ENCODE results near the gene TIPARP.

The TIPARP gene

DNA sequence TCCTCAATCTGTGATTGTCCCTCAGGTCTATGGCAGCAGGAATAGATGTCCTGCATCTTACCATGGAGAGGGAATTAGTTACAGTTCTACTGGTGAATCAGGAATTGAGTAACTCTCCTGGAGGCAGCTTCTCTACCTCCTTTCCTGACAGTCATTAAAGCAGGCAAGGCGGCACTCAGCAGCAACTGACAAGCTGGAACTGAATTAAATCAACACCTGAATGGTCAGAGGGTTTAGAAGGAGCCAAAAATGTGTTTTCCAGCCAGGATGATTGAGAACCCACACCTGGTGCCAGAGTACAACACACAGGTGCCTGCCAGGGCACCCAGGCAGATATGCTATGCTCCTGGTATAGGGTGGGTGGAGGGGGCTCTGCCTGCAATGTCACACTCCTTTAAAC is 43.1 kb upstream of the TIPARP start:
- TF ChIP-seq, protein P1, sequence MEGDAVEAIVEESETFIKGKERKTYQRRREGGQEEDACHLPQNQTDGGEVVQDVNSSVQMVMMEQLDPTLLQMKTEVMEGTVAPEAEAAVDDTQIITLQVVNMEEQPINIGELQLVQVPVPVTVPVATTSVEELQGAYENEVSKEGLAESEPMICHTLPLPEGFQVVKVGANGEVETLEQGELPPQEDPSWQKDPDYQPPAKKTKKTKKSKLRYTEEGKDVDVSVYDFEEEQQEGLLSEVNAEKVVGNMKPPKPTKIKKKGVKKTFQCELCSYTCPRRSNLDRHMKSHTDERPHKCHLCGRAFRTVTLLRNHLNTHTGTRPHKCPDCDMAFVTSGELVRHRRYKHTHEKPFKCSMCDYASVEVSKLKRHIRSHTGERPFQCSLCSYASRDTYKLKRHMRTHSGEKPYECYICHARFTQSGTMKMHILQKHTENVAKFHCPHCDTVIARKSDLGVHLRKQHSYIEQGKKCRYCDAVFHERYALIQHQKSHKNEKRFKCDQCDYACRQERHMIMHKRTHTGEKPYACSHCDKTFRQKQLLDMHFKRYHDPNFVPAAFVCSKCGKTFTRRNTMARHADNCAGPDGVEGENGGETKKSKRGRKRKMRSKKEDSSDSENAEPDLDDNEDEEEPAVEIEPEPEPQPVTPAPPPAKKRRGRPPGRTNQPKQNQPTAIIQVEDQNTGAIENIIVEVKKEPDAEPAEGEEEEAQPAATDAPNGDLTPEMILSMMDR (IDR thresholded peaks at IDR 0.05; ENCODE audit: low read depth, low read length): no peak
- no peak overlapping the region for H3K4me3 ChIP-seq (ENCODE audit: low read depth, low read length)

- TF ChIP-seq, protein P1 (IDR thresholded peaks at IDR 0.05; ENCODE audit: low read depth, low read length): no peak
- no peak overlapping the region for H3K4me3 ChIP-seq (ENCODE audit: low read depth, low read length)
These were observed 41.8 kb upstream of the TIPARP start for GRCh38 chr3:156632601-156633000.

GRCh38 chr3:156633335-156633734 is 41.1 kb upstream of the TIPARP start:
- TF ChIP-seq, protein P1 (IDR thresholded peaks at IDR 0.05; ENCODE audit: low read depth, low read length): no peak
- H3K4me3 ChIP-seq (ENCODE audit: low read depth, low read length): no peak overlapping the region

DNA sequence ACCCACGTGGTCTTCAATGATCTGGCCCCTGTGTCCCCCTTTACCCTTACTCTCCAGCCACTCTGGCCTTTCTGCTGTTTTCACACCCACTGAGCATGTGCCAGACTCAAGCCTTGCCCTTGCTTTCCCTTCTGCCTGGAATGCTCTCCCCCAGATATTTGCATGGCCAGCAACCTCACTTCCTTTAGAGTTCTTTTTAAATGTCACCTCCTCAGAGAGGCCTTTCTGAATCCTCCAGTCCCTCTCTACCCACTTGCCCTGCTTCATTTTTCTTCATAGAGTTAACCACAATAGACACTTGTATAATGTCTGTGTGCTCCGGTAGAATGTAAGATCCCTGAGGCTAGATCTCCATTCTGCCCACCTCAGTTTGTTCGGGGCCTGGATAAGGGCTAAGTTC is 39.4 kb upstream of the TIPARP start:
- no peak overlapping the region for H3K4me3 ChIP-seq (ENCODE audit: low read depth, low read length)
- TF ChIP-seq, protein P1 (IDR thresholded peaks at IDR 0.05; ENCODE audit: low read depth, low read length): no peak

GRCh38 chr3:156635973-156636372 is 38.4 kb upstream of the TIPARP start:
- TF ChIP-seq, protein P1 (IDR thresholded peaks at IDR 0.05; ENCODE audit: low read depth, low read length): no peak
- H3K4me3 ChIP-seq (ENCODE audit: low read depth, low read length): no peak overlapping the region

- H3K4me3 ChIP-seq (ENCODE audit: low read depth, low read length): no peak overlapping the region
- TF ChIP-seq, protein P1 (IDR thresholded peaks at IDR 0.05; ENCODE audit: low read depth, low read length): no peak
These were observed 36.8 kb upstream of the TIPARP start for GRCh38 chr3:156637480-156638022.

GRCh38 chr3:156638271-156638670 is 36.1 kb upstream of the TIPARP start:
- TF ChIP-seq, protein P1 (IDR thresholded peaks at IDR 0.05; ENCODE audit: low read depth, low read length): no peak
- no peak overlapping the region for H3K4me3 ChIP-seq (ENCODE audit: low read depth, low read length)

Measured in WI38 (cell line).